Cardiac muscle cell (in vitro differentiated cells and primary cell): ENCODE data around the gene SLC22A8. TPM values are rescaled to one million over a fixed set of nuclear protein-coding genes. Genes with fewer than 3 reads are reported as not detected.
A peak's percentile ranks its signal among the peaks of the same experiment; 100 is the strongest.

ENCODE experiments used
- DNase-seq, 2 donors: peaks; one replicate each; pipeline versions ENCODE4 v3.0.0 to v3.0.0-alpha.2; 2010 to 2017; ENCODE audit warnings: low read depth in 1 of 2, low spot score in 1 of 2
- H3K27ac ChIP-seq: fragments of 200-600 bp; sonication (generic); 2 replicates; pipeline ENCODE4 v1.5.1; 2016
- H3K27me3 ChIP-seq: fragments of 200-600 bp; sonication (generic); 2 replicates; pipeline ENCODE4 v1.6.0; 2016; ENCODE audit warnings: control low read depth
- H3K36me3 ChIP-seq: fragments of 200-600 bp; sonication (generic); 2 replicates; pipeline ENCODE4 v1.5.1; 2016; ENCODE audit warnings: control low read depth
- H3K4me1 ChIP-seq: fragments of 200-600 bp; sonication (generic); 2 replicates; pipeline ENCODE4 v1.8.1; 2017; ENCODE audit warnings: low read depth, mild to moderate bottlenecking, mixed run types
- H3K4me3 ChIP-seq: fragments of 200-600 bp; sonication (generic); 2 replicates; pipeline ENCODE4 v1.5.1; 2016; ENCODE audit warnings: mild to moderate bottlenecking
- H3K9me3 ChIP-seq: fragments of 200-600 bp; sonication (generic); 2 replicates; pipeline ENCODE4 v1.5.1; 2017; ENCODE audit warnings: low read depth, mild to moderate bottlenecking, control low read depth
- polyA plus RNA-seq: library from polyadenylated mRNA; unstranded; fragments of >200 nt; fragmentation: Nextera tagmentation; extraction: Ambion mirVana; gene quantifications from 2 replicates; pipeline ENCODE4 v1.2.1, GENCODE V29; 2016
- total RNA-seq: library from RNA; depleted of rRNA; stranded (reverse); fragments of >200 nt; gene quantifications from 2 replicates; pipeline ENCODE4 v1.2.3, GENCODE V29; 2016
- TF ChIP-seq, protein P1 (sequence below): IDR thresholded peaks from 2 replicates; pipeline ENCODE4 v1.5.1; 2012; ENCODE audit warnings: low read depth, mild to moderate bottlenecking, low read length

The SLC22A8 gene
- total and polyA plus RNA-seq, 2 experiments from 2014 or later, result 0.22 TPM; not detected in 1

DNA sequence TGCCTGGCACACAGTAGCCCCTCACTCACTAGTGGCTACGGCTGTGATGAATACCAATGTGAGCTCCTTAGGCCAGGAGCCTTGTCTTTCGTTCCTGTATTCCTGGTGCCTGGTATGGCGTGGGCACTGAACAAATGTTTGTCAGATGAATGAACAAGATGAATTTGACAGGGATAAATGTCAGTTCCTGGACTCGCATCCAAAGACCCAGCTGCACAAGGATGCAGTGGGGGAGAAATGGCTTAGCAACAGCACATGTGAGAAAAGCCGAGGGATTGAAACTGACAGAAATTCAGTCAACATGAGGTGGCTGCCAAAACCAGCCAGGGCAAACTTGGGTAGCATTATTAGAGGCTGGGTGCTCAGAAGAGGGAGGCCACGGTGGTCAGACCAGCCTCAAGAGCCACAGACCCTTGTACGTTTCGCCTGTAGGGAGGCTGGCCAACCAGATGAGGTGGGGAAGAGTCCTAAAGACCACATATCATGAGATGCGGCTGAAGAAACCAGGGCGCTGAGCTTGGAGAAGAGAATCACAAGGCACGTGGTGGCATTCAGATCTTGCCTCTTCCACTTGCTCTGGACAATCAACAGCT, 7.7 kb upstream of the SLC22A8 start:
- Histone ChIP-seq H3K27me3 (no peaks in the 10 kb centered on the region), H3K4me1 (peaks cover 12% of the 10 kb centered on the region), H3K27ac (no peak overlapping the region), H3K36me3 (no peaks in the 10 kb centered on the region), H3K4me3 (no peak overlapping the region), H3K9me3 (no peaks in the 10 kb centered on the region)
- TF ChIP-seq, protein P1, sequence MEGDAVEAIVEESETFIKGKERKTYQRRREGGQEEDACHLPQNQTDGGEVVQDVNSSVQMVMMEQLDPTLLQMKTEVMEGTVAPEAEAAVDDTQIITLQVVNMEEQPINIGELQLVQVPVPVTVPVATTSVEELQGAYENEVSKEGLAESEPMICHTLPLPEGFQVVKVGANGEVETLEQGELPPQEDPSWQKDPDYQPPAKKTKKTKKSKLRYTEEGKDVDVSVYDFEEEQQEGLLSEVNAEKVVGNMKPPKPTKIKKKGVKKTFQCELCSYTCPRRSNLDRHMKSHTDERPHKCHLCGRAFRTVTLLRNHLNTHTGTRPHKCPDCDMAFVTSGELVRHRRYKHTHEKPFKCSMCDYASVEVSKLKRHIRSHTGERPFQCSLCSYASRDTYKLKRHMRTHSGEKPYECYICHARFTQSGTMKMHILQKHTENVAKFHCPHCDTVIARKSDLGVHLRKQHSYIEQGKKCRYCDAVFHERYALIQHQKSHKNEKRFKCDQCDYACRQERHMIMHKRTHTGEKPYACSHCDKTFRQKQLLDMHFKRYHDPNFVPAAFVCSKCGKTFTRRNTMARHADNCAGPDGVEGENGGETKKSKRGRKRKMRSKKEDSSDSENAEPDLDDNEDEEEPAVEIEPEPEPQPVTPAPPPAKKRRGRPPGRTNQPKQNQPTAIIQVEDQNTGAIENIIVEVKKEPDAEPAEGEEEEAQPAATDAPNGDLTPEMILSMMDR, result no peak
- no peak for DNase-seq

DNA sequence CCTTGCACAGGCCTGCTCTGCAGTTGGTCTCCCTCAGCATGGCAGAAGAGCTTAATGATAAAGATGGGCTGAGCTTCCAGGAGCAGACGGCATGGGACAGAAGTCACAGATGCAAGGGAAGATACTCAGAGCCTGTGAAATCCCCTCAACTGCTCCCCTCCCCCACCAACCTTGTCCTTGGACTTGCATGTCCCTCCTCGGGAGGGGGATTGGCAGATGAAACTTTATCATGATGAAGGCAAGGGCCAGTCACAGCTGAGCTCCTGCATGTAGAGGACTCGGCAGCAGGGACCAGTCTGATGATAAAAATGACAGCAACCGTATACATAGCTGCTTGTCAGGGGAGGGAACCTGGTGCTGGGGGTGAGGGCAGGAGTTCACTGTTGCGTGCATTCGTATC, 6.8 kb upstream of the SLC22A8 start:
- no peaks in the 10 kb centered on the region for H3K27me3 ChIP-seq
- no peak overlapping the region for H3K4me3 ChIP-seq
- no peaks in the 10 kb centered on the region for H3K9me3 ChIP-seq
- DNase-seq, result no peak
- no peak overlapping the region for H3K27ac ChIP-seq
- peaks cover 12% of the 10 kb centered on the region for H3K4me1 ChIP-seq
- no peaks in the 10 kb centered on the region for H3K36me3 ChIP-seq
- TF ChIP-seq, protein P1, result no peak

DNA sequence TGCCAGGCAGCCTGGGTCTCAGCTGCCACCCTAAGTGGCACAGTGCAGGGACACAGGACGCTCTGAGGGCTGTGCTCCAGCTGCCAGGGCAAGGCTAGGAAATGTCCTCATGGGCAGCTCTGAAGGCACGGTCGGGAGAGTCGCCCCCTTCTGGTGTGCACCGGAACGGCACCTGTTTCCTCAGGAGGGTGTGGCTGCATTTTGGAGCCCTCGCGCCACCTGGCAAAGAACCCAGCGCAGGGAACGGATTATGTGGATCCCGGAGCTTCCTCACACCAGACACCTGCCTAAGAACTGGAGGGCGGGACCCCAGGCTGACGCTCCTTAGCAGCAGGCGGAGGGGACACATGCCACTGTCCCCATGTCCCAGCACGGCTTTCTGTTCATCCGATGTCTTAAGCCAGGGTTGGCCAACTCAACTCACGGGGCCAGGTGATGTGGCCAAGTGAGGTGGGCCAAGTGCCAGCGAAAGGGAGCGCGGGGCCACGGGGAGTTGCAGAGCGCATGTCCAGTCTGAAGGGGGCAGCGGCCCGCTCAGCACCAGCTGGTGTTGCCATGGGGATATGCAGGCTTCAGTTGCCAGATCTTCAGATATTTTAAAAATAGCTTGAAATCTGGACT, 5.1 kb upstream of the SLC22A8 start:
- no peak overlapping the region for H3K4me3 ChIP-seq
- DNase-seq, result no peak
- H3K27me3 ChIP-seq, result no peaks in the 10 kb centered on the region
- no peaks in the 10 kb centered on the region for H3K9me3 ChIP-seq
- no peaks in the 10 kb centered on the region for H3K36me3 ChIP-seq
- H3K27ac ChIP-seq, result no peak overlapping the region
- TF ChIP-seq, protein P1, result peak; percentile 48
- peaks cover 12% of the 10 kb centered on the region for H3K4me1 ChIP-seq

DNA sequence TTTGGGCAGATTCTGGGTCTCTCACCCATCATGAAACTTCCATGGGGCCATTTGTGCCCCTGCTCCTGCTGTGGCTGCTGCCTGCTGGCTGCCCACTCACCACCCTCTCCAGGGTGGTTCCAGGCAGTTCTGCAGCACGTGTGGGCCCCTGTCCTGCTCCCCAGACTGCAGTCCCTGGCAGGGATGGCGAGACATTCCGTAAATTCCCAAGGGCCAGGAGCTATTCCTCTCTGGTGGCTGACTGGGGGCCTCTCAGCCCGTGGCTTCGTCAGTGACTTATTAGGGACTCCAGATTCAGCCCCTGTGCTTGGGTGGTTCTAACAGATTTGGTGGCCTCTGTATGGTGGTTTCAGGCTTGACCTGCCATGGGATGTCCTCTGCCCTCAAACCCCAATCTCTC, 3.9 kb upstream of the SLC22A8 start:
- Histone ChIP-seq H3K27ac (no peak overlapping the region), H3K36me3 (no peaks in the 10 kb centered on the region), H3K9me3 (no peaks in the 10 kb centered on the region), H3K4me1 (peaks cover 12% of the 10 kb centered on the region), H3K4me3 (no peak overlapping the region), H3K27me3 (no peaks in the 10 kb centered on the region)
- TF ChIP-seq, protein P1, result no peak
- peak in 1 of 2 donors; percentile 41 for DNase-seq

DNA sequence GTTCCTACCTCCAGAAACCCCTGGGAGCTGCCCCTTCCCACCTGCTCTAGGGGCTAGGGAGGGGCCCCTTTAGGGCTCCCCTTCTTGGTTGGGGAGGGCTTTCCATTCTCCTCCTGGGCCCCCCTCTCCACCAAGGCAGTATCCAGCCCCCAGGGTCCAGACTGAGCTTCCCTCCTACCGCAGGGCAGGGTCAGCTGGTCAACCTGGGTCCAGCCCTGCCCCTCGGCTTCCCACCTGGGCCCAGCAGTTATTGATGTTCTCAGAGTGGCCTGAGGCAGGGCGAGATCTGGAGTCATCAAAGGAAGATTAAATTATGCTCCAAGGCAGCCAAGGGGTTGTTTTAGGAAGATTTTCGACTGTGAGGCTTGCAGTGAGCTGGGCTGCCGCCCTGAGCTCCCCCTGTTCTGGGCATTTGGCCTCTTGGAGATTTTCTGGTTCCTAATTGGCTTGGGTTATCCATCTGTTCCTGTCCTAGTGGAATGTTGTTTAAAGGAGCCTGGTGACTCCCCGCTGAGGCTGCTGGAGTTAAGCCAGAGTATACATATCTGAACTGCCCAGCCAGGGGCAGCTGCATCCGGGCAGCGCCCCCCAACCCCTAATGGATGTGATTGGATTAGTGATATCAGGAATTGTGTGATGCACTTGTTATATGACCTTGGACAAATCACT, 1.8 kb upstream of the SLC22A8 start:
- Histone ChIP-seq H3K36me3 (no peaks in the 10 kb centered on the region), H3K4me1 (peaks cover 6% of the 10 kb centered on the region), H3K9me3 (no peaks in the 10 kb centered on the region), H3K4me3 (no peak overlapping the region), H3K27ac (no peak overlapping the region), H3K27me3 (no peaks in the 10 kb centered on the region)
- DNase-seq, result no peak
- TF ChIP-seq, protein P1, result no peak
